ENCODE results near the gene NRN1L. TPM values are rescaled to one million over a fixed set of nuclear protein-coding genes. Genes with fewer than 3 reads are reported as not detected.

The NRN1L gene
- total and polyA plus RNA-seq, 2 of the 4 experiments (the other 2 are of a cell fraction), result 0.27 TPM; not detected in 1

- Histone ChIP-seq H3K27ac (ENCODE audit: insufficient read depth, low read length) (no peak overlapping the region), H2BK20ac (ENCODE audit: low read depth, low read length) (no peak overlapping the region), H3K4me2 (ENCODE audit: low read depth, low read length) (no peak overlapping the region), H3K4me3 (ENCODE audit: insufficient read depth, low read depth, low read length) (no peak overlapping the region), H2AFZ (replicated peaks; ENCODE audit: low read length, poor library complexity) (no peak overlapping the region), H4K5ac (ENCODE audit: low read depth, low read length) (no peak overlapping the region), H3K9me3 (ENCODE audit: control insufficient read depth, insufficient read depth, low read length) (no peaks in the 10 kb centered on the region), H3K56ac (ENCODE audit: extremely low read depth, insufficient read depth, low read length) (no peak overlapping the region), H3K18ac (ENCODE audit: low read depth, low read length) (no peak overlapping the region), H4K91ac (ENCODE audit: insufficient read depth, low read depth, low read length) (no peak overlapping the region), H3K4me1 (ENCODE audit: control insufficient read depth, insufficient read depth, low read length) (peaks cover 10% of the 10 kb centered on the region), H2AK5ac (ENCODE audit: low read depth, low read length) (no peak overlapping the region), H2AK9ac (replicated peaks; ENCODE audit: low read depth, low read length, poor library complexity) (no peak overlapping the region), H3K9ac (ENCODE audit: low read depth, low read length) (no peak overlapping the region), H2BK5ac (ENCODE audit: low read depth, low read length, poor library complexity, severe bottlenecking) (no peak overlapping the region), H3K9me1 (ENCODE audit: insufficient read depth, low read length) (peaks cover 18% of the 10 kb centered on the region), H3K27me3 (ENCODE audit: control insufficient read depth, insufficient read depth, low read length) (no peaks in the 10 kb centered on the region), H4K20me1 (ENCODE audit: insufficient read depth, low read length) (peaks cover 44% of the 10 kb centered on the region), H3K4ac (ENCODE audit: low read depth, low read length) (no peak overlapping the region), H3K36me3 (ENCODE audit: control insufficient read depth, insufficient read depth, low read length) (peaks cover 64% of the 10 kb centered on the region), H3K14ac (replicated peaks; ENCODE audit: low read depth, low read length) (no peak overlapping the region), H3K23ac (ENCODE audit: low read depth, low read length) (no peak overlapping the region), H3K79me1 (ENCODE audit: low read depth in 1 of 2, low read length in 2 of 2) (peaks cover 24 to 57% of the 10 kb centered on the region in 2 experiments), H2BK120ac (ENCODE audit: low read depth, low read length) (no peak overlapping the region), H2BK15ac (ENCODE audit: low read depth, low read length) (no peak overlapping the region), H4K8ac (ENCODE audit: low read depth in 2 of 2, low read length in 2 of 2) (no peak overlapping the region)
- CTCF ChIA-PET, result no interaction called here
- intact Hi-C loops (cut with micrococcal nuclease), result no loop called here
- DNase-seq (no peak), ATAC-seq (ENCODE audit: low read depth) (no peak)
- TF ChIP-seq CTCF (conservative IDR thresholded peaks at IDR 0.05; ENCODE audit: low read depth, low read length), result no peak
- TF ChIP-seq MXI1 (IDR thresholded peaks at IDR 0.05; ENCODE audit: borderline replicate concordance, low read depth, low read length), result no peak
- no peak for TF ChIP-seq FOS (IDR thresholded peaks at IDR 0.05; ENCODE audit: low read depth, low read length)
- TF ChIP-seq, protein P1, sequence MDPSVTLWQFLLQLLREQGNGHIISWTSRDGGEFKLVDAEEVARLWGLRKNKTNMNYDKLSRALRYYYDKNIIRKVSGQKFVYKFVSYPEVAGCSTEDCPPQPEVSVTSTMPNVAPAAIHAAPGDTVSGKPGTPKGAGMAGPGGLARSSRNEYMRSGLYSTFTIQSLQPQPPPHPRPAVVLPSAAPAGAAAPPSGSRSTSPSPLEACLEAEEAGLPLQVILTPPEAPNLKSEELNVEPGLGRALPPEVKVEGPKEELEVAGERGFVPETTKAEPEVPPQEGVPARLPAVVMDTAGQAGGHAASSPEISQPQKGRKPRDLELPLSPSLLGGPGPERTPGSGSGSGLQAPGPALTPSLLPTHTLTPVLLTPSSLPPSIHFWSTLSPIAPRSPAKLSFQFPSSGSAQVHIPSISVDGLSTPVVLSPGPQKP (IDR thresholded peaks at IDR 0.05; ENCODE audit: borderline replicate concordance, low read depth, low read length), result no peak
- no peak for TF ChIP-seq SMC3 (IDR thresholded peaks at IDR 0.05; ENCODE audit: low read depth, low read length)
- no peak for TF ChIP-seq BHLHE40 (IDR thresholded peaks at IDR 0.05; ENCODE audit: low read depth, low read length)
- TF ChIP-seq CEBPB (IDR thresholded peaks at IDR 0.05; ENCODE audit: low read depth, low read length), result no peak
- no peak for TF ChIP-seq MAZ (IDR thresholded peaks at IDR 0.05; ENCODE audit: borderline replicate concordance, low read depth, low read length)
- dilution Hi-C loops (cut with HindIII; ENCODE audit: low sequenced_read_pairs, unreplicated experiment), result no loop called here
- in situ Hi-C loops (cut with MboI; ENCODE audit: low sequenced_read_pairs), result no loop called here
- POLR2A ChIA-PET (ENCODE audit: unreplicated experiment), result no interaction called here
- BruUV-seq (replicated peaks), result no TSS peak
- WGBS, 2 experiments (ENCODE audit: extremely low coverage in 2 of 2, insufficient read length in 1 of 2), result 77% methylated on average over 2 of the region's 11 CpGs; no CpG with 5 or more reads in 1 of the 2 experiments
These were observed 7.6 kb upstream of the NRN1L start for GRCh38 chr16:67877064-67877463.
